ENCODE results near the gene NOSTRIN.

DNA sequence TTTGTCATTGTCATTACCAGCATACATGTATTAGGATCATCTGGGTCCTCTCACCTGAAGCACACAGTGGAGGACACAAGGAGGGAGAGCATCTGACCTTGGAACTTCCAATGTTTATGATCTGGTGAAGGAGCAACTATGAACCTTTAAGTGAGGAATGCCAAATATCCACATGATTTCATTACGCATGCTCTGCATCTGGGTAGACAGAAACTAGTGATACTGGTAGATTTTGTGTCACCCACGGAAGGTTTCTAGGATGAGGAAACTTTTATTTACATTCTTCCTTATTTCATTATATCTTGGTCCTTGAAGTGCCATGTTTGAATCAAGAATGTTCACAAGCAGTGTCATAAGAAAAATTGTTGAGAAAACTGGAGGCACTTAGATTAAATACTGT lies 55.7 kb downstream of the NOSTRIN start:
- TF ChIP-seq, protein P1, sequence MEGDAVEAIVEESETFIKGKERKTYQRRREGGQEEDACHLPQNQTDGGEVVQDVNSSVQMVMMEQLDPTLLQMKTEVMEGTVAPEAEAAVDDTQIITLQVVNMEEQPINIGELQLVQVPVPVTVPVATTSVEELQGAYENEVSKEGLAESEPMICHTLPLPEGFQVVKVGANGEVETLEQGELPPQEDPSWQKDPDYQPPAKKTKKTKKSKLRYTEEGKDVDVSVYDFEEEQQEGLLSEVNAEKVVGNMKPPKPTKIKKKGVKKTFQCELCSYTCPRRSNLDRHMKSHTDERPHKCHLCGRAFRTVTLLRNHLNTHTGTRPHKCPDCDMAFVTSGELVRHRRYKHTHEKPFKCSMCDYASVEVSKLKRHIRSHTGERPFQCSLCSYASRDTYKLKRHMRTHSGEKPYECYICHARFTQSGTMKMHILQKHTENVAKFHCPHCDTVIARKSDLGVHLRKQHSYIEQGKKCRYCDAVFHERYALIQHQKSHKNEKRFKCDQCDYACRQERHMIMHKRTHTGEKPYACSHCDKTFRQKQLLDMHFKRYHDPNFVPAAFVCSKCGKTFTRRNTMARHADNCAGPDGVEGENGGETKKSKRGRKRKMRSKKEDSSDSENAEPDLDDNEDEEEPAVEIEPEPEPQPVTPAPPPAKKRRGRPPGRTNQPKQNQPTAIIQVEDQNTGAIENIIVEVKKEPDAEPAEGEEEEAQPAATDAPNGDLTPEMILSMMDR (IDR thresholded peaks at IDR 0.05), result no peak
- TF ChIP-seq POLR2A (IDR thresholded peaks at IDR 0.05), result no peak
- TF ChIP-seq POLR2AphosphoS5 (IDR thresholded peaks at IDR 0.05), result no peak
